Measurements from ENCODE around the gene ZNF304. TPM values are rescaled to one million over a fixed set of nuclear protein-coding genes. Genes with fewer than 3 reads are reported as not detected.

ZNF304 gene
- total and polyA plus RNA-seq, 3 experiments from 2014 or later: 3.2 to 10.3 (median 9.4) TPM

- ChIA-PET POLR2A (no interaction called here), CTCF (interaction anchor here (0.8 kb wide), 1 partner anchor 227 kb away, joined by 3 read pairs; the partner anchor contains the start of gene ZNF211)
- Mint-ChIP-seq H3K9me3 (no peaks in the 10 kb centered on the region), H3K36me3 (peaks cover 2 to 12% (median 6%) of the 10 kb centered on the region in 3 donors), H3K27ac (peak overlapping the region in 6 of 8 donors; percentile 14 to 94 (median 80)), H3K4me3 (peak overlapping the region in 1 of 7 donors; percentile 34), H3K4me1 (peaks cover 15 to 17% (median 17%) of the 10 kb centered on the region in 3 donors), H3K27me3 (no peaks in the 10 kb centered on the region)
- no peaks in the 10 kb centered on the region for H3K36me3 ChIP-seq (ENCODE audit: insufficient read depth, low read length)
- no peaks in the 10 kb centered on the region for H3K27me3 ChIP-seq (ENCODE audit: insufficient read depth, low read length, poor library complexity, severe bottlenecking)
- H3K4me1 ChIP-seq (ENCODE audit: insufficient read depth, low read length): peaks cover 5% of the 10 kb centered on the region
- H3K4me3 ChIP-seq (ENCODE audit: low read length): no peak overlapping the region
- H3K9me3 ChIP-seq (ENCODE audit: low read length): no peaks in the 10 kb centered on the region
- no peak overlapping the region for H3K27ac ChIP-seq (ENCODE audit: low read depth, low read length)
- DNase-seq: peak; percentile 44 to 80 (median 55)
Measured at GRCh38 chr19:57406516-57407123, 55.5 kb downstream of the ZNF304 start.

Other genes starting within 250 kb of the ZNF304 start
- gene USP29, start 231.3 kb upstream of the ZNF304 start, total RNA-seq: not detected
- not detected for gene USP29, start 231.3 kb upstream of the ZNF304 start, polyA plus RNA-seq
- not detected for gene ZIM3, start 206.1 kb upstream of the ZNF304 start, total RNA-seq
- not detected for gene ZIM3, start 206.1 kb upstream of the ZNF304 start, polyA plus RNA-seq
- gene DUXA, start 183.8 kb upstream of the ZNF304 start, total RNA-seq: not detected
- gene DUXA, start 183.8 kb upstream of the ZNF304 start, polyA plus RNA-seq: not detected
- gene ZNF264, start 159.8 kb upstream of the ZNF304 start, total RNA-seq: 10 to 100 TPM; 26.6 to 27.8 TPM
- 13.0 TPM for gene ZNF264, start 159.8 kb upstream of the ZNF304 start, polyA plus RNA-seq
- gene AURKC, start 120.2 kb upstream of the ZNF304 start, total RNA-seq: 1 to 10 TPM; 1.3 to 2.7 TPM
- gene AURKC, start 120.2 kb upstream of the ZNF304 start, polyA plus RNA-seq: not detected
- 10 to 100 TPM; 11.1 to 11.7 TPM for gene ZNF805, start 110.6 kb upstream of the ZNF304 start, total RNA-seq
- gene ZNF805, start 110.6 kb upstream of the ZNF304 start, polyA plus RNA-seq: 4.0 TPM
- 10 to 100 TPM; 45.5 to 52.0 TPM for gene ZNF460, start 70.8 kb upstream of the ZNF304 start, total RNA-seq
- 7.5 TPM for gene ZNF460, start 70.8 kb upstream of the ZNF304 start, polyA plus RNA-seq
- 1 to 10 TPM; 9.0 to 9.3 TPM for gene ZNF543, start 30.8 kb upstream of the ZNF304 start, total RNA-seq
- 6.0 TPM for gene ZNF543, start 30.8 kb upstream of the ZNF304 start, polyA plus RNA-seq
- 1 to 10 TPM; 7.0 to 7.7 TPM for gene TRAPPC2B, start 12.3 kb downstream of the ZNF304 start, total RNA-seq
- gene TRAPPC2B, start 12.3 kb downstream of the ZNF304 start, polyA plus RNA-seq: 22.5 TPM
- 1 to 10 TPM; 2.2 to 3.3 TPM for gene ZNF547, start 12.3 kb downstream of the ZNF304 start, total RNA-seq
- 1.7 TPM for gene ZNF547, start 12.3 kb downstream of the ZNF304 start, polyA plus RNA-seq
- 10 to 100 TPM; 19.2 to 19.5 TPM for gene ZNF548, start 38.6 kb downstream of the ZNF304 start, total RNA-seq
- gene ZNF548, start 38.6 kb downstream of the ZNF304 start, polyA plus RNA-seq: 19.9 TPM
- 10 to 100 TPM; 11.5 to 17.0 TPM for gene ZNF17, start 59.9 kb downstream of the ZNF304 start, total RNA-seq
- gene ZNF17, start 59.9 kb downstream of the ZNF304 start, polyA plus RNA-seq: 6.5 TPM
- gene ZNF749, start 84.1 kb downstream of the ZNF304 start, total RNA-seq: 10 to 100 TPM; 29.9 to 32.7 TPM
- 4.1 TPM for gene ZNF749, start 84.1 kb downstream of the ZNF304 start, polyA plus RNA-seq
- gene VN1R1, start 105.9 kb downstream of the ZNF304 start, total RNA-seq: under 1 TPM; 0.24 to 0.27 TPM
- not detected for gene VN1R1, start 105.9 kb downstream of the ZNF304 start, polyA plus RNA-seq
- gene ZNF772, start 126.3 kb downstream of the ZNF304 start, total RNA-seq: 1 to 10 TPM; 6.3 to 7.3 TPM
- 0.92 TPM for gene ZNF772, start 126.3 kb downstream of the ZNF304 start, polyA plus RNA-seq
- gene ZNF419, start 136.5 kb downstream of the ZNF304 start, total RNA-seq: 1 to 10 TPM; 7.3 to 9.1 TPM
- 9.5 TPM for gene ZNF419, start 136.5 kb downstream of the ZNF304 start, polyA plus RNA-seq
- 1 to 10 TPM; 7.6 to 8.1 TPM for gene ZNF773, start 148.7 kb downstream of the ZNF304 start, total RNA-seq
- gene ZNF773, start 148.7 kb downstream of the ZNF304 start, polyA plus RNA-seq: 14.5 TPM
- gene ZNF549, start 176.1 kb downstream of the ZNF304 start, total RNA-seq: 1 to 10 TPM; 6.9 to 7.0 TPM
- gene ZNF549, start 176.1 kb downstream of the ZNF304 start, polyA plus RNA-seq: 8.7 TPM
- gene ZNF550, start 208.6 kb downstream of the ZNF304 start, total RNA-seq: 10 to 100 TPM in 1 of 2 experiments, 1 to 10 TPM in 1; 9.6 to 10.3 TPM
- 13.5 TPM for gene ZNF550, start 208.6 kb downstream of the ZNF304 start, polyA plus RNA-seq
- 1 to 10 TPM; 5.9 to 6.6 TPM for gene ZNF416, start 227.6 kb downstream of the ZNF304 start, total RNA-seq
- 6.3 TPM for gene ZNF416, start 227.6 kb downstream of the ZNF304 start, polyA plus RNA-seq
- 10 to 100 TPM in 1 of 2 experiments, 1 to 10 TPM in 1; 9.7 to 10.9 TPM for gene ZIK1, start 232.9 kb downstream of the ZNF304 start, total RNA-seq
- gene ZIK1, start 232.9 kb downstream of the ZNF304 start, polyA plus RNA-seq: 7.6 TPM
- 10 to 100 TPM; 10.5 to 12.6 TPM for gene ZNF530, start 248.6 kb downstream of the ZNF304 start, total RNA-seq
- 6.2 TPM for gene ZNF530, start 248.6 kb downstream of the ZNF304 start, polyA plus RNA-seq